HG02943 (cell line): Measurements from ENCODE around the gene SLU7.

Experiments used
- ATAC-seq: cut with Tn5 transposase; IDR thresholded peaks from one replicate; pipeline ENCODE4 v1.9.1; 2021; ENCODE audit warnings: mild to moderate bottlenecking, low read depth, moderate library complexity; ENCODE audit not compliant: unreplicated experiment

Gene SLU7

DNA sequence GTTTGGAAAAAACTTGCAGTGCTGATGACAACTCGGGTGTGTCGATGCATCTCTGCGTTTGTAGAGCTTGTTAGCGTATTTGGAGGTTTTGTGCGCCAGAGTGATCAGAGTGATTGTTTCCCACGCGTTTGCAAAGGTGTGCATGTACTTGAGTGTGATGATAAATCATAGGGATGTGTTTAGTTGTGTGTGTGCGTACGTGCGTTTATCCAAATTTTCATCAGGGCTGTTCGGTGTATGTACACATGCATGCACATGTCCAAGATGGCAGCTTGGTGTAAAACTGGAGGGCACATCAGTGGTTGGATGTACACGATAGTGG, 48.2 kb downstream of the SLU7 start:
- no peak for ATAC-seq

DNA sequence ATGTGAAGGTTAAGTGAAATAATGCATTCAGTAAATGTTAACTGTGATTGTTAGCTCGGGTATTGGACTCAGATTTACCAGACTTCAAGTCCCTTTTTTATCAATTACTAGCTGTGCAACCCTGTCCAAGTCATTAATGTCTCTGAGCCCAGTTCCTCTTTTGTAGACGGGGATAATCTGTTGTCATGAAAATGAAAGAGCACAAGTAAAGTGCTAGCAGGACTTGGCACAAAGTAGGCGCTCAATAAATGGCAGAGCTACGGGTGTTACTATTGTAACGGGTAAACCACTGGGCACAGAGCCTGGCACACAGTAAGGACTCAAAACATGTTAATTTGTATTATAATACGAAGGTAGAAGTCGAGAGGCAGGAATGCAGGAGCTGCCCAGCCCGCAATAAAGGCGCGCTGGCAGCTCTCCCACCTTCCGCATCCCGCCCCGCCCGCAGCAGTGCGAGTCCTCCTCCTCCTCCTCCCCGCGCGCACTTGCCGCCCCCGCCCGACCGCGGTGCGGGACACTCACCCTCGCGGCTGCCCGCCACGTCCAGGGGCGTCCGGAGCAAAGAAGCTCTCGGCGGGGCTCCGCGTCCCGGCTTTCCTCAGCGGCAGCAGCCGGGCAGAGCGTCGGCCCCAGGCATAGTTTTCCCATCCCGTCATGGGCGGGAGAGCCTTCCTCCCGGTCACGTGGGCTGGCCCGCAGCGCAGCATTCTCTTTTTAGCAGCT, 48.7 kb downstream of the SLU7 start, which contains the start of gene C1QTNF2:
C1QTNF2 (minus strand) TSS at position 637 of the 723 bp plus-strand sequence. CDS start 15,615 bp downstream, outside the sequence.
- no peak for ATAC-seq

DNA sequence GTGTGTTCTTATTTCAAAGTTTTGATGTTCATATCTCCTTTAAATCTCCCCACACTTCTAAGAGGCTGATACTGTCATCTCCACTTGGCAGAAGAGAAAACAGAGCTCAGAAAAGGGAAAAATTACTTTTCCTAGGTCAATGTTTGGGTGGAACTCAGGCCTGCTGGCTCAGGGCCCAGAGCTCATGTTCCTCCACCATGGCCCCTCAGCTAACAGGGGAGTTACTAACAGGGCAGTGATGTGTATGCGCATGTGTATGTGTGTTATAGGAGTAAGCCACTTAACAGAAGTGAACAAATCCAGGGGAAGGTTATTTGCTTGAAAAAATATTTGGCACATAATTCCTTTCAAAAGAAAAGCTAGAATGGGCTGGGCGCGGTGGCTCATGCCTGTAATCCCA, 51.0 kb downstream of the SLU7 start:
- ATAC-seq: no peak

DNA sequence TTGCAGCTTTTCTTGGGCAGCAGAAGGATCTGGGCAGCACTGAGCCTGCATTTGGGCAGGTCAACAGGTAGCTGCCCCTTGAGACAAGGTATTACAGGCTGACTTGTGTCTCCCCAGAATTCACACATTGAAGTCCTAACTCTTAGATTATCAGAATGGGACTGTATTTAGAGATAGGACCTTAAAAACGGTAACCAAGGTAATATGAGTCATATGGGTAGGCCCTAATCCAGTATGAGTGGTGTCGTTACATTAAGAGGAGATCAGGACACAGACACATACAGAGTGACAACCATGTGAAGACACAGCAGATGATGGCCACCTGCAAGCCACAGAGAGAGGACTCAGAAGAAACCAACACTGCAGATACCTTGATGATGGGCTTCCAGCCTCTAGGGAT, 51.6 kb downstream of the SLU7 start:
- ATAC-seq: no peak

DNA sequence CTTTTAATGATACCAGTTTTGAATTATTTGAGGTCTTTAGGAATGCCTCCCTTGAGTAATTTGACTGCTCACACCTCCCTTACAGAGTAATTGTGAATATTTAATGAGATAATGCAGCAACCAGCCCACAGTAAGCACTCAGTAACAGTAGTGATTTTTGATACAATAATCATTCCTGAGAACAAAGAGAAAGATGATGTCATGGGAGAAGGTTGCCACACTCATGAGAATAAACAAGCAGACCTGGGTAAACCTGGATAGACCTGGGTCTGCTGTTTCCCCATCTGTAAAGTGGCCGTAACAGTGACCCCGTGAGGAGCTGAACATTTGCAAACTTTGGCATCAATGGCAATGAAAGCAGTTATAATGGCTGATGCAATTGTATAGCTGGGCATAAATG, 52.7 kb downstream of the SLU7 start:
- no peak for ATAC-seq

DNA sequence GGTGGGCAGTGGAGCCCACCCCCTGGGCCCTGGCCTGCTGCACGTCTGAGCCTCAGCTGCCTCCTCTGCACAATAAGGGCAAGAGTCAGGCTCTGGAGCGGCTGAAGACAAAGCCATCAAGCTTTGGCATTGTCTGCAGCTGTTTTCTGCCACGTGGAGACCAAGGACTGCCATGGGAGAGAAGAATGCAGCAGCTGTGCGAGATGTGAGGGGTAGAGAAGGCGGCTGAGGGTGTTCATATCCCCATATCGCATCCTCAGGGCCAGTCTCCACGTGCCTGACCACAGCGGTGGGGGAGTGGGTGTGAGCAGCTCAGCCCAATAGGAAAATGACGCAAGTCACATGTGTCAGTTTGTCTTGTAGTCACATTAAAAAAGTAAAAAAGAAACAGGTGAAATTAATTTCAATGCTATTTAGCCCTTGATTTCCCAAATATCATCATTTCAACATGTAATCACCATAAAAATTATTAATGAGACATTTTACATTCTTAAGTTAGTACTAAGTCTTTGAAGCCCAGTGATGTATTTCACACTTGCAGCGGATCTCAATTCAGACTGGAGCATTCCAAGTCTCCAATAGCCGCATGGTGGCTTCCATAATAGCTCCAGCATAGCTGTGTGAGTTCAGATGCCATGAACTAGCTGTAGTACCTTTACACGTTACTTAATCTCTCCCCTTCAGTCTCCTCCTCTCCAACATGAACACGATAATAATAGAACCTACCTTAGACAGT, 55.1 kb downstream of the SLU7 start:
- no peak for ATAC-seq

DNA sequence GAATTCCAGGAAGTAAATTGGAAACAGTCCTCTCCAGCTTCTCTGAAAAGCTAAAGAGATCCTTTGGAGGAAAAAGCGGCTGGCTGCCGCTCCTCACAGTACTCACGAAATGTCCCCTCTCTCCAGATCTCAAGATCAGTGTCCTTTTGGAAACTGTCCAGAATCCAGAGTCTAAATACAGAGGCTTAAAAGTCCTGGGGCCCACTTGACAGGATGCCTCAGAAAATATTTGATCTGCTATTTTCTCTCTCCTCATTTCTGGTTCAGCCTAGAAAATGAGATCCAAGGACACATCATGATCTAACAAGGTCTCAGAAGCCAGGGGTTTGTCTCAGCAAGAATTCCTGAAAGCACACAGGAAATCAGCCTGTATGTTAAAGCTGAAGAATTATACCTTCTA, 55.7 kb downstream of the SLU7 start:
- no peak for ATAC-seq

DNA sequence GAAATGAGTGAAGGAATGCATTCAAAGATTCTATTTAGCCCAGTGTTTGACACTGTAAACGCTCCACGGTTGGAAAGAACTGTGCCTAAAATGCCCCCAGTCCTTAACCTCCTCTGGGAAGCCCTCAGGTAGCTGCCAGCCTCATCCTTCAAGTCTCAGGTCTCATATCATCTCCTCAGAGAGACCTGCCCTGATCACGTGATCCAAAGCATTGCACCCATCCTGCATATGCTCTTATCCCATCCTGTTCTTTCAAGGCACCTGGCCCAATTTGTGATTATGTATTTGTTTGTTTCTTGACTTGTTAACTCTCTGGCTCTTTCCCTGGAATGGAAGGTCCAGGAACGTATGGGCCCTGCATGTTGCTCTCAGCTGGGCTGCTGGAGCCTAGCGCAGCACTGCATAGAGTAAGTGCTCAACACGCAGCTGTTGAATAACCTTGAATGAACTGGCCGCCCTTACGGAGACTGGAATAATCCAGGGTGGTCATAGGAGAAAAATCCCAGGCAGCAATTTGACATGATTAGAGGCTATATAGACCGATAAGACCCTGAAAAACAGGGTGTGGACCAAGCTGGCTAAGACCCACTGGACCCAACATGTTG, 57.2 kb downstream of the SLU7 start:
- no peak for ATAC-seq

DNA sequence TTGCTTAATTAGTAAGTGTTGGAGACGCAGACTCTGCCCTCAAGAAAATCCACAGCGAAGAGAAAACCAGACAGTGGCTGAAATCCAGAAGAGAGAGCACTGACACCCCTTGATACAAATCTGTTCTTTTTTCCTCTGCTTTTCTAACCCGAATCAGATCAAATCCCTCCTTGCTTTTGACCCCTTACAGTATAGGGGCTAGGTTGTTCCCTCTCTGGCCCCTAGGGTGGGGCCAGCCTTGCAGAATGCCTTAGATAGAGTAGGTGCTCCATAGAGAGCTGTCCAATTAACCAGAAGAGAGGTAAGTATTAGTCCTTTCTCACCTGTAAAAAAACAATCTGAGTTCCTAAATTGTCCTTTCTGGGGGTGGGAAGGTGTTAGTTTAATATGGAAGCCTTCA, 58.6 kb downstream of the SLU7 start:
- ATAC-seq: no peak

DNA sequence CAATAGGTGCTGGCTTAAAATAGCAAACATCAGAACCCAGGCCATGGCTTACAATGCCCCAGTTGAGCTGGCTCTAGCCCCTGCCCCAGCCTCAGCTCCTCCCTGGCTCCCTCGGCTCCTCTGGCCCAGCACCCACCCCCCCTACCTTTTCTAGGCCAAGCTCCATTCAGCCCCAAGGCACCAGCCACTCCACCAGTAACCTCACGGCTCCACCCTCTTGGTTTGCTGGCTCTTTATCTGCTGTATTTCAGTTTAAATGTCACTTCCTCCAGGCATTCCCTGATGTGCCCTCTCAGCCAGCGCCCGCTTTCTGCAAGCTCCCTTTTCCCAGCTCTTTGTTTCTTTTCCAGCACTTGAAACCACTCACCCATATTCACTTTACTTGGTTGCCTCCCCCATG, 59.1 kb downstream of the SLU7 start:
- no peak for ATAC-seq

DNA sequence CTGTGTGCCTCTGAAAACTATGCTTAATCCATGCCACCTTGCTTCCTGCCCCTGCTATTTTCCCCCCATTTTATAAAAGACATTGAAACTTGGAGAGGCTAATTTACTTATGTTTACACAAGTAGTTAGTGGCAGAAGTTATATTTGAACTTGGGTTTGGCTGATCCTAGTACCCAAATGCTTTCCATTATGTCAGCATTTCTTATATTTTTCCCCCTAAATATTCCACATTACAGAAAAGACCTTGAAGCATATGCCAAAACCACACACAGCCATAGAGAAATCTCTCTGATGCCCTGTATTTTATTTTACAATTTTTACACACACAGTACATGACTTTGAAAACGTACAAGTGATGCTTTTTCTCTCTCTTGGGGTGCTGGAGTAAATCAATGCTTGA, 59.6 kb downstream of the SLU7 start:
- no peak for ATAC-seq

DNA sequence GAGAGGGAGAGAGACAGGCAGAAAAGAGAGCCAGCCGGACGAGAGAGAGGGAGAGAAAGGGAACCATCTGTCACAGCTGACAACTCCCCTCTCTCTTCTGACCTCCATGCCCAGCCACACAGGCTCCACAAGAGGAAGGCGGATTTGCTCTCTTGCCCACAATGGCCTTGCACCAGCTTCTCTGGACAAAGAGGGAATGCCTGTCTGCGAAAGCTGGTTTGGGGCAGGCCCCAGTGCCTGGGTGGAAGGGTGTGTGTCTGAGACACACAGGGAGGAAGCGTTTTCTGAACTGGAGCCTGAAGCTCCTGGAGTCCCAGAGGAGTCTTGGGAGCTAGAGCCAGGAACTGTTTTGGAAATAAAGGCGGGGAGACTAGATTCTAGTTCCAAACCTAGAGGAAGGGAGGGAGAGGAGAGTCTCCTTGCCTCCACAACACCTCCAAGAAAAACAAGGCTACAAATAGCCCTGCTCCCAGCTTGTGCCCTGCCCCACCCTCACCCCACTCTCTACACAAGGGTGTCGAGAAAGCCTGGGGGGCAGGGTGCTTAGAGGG, 60.9 kb downstream of the SLU7 start:
- no peak for ATAC-seq

DNA sequence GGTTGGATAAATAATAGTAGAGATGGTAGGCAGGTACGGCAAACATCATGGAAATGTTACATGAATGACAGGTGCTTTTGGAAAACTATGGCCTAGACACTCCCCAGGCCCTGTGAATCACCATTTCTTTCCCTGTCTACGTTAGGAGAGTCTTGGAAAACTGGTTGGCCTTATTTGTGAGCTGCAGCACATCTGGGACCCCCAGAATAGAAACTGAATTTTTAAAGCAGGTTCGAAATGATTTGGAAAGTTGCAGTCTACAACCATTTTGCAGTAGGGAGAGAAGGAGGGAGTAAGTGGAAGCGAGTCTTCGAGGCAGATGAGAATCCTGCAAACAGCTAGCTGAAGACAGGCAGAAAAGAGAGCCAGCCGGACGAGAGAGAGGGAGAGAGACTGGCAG, 61.5 kb downstream of the SLU7 start:
- no peak for ATAC-seq

DNA sequence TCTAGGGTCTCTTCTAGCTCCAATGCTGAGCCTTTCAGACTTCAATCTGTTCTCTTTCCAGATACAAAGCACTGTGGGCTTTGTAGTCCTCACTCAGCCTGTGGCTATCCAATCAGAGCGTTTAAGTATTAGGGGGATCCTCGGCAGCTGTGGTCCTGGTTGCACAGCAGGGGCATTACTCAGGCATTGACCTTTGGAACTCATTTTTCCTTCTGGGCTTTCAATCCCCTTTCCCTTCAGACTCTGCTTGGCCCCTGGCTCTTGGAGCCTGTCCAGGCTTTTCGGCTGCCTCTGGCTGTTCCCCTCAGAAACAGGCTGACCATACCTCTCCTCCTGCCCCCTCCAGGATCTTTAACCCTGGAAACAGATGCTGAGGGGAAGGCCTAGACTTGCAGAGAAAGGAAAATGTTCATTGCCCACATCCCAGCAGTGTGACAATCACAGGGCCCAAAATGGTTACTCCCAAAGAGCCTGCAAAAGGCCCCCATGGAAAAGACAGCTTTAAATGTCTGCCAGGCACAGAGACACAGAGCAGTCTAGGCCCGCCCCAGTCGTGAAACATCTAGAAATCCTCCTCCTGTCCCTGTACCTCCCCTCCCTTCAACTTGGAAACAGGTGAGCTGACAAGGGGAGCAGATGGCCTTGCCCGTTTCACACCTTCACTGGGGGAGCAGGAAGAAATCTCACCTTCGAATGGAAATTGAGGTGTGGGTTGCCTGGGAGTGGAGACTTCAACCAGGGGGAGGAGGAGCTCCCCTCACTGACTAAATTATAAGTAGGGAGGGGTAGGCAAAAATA, 62.1 kb downstream of the SLU7 start:
- ATAC-seq: no peak

DNA sequence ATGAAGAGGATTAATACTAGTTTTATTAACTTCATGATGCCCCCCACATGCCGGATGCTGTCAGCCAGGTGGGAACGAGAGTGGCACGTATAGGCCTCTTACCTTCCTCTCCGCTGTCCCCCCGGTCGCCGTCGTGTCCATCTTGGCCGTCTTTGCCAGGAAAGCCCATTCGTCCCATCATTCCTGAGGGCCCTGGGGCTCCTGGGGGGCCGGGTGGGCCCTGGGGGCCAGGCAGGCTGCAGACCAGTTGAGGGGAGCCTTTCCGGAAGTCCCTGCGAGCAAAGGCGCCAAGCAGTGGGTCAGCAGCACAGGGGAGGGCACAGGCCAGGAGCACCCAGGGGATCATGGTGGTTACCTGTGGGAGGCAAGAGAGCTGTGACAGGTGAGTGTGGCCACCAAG, 64.2 kb downstream of the SLU7 start:
- ATAC-seq: no peak

DNA sequence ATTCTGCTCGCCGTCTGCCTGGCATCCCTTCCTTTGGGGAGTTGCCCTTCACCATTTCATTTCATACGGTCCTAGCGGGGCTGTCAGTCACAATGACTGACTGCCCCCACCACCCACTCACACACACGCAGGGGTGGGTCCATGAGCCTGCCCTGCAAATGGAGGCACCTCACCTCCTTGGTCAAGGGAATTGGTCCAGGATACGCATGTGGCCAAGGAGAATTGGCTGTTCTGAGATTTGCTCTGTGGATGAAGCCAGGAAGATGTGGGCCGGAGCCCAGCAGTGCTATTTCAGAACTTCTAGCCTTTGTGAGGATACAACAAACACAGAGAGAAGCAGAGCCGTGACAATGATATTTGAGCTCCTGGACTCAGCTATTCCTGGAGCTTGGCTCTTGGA, 65.5 kb downstream of the SLU7 start:
- ATAC-seq: no peak

DNA sequence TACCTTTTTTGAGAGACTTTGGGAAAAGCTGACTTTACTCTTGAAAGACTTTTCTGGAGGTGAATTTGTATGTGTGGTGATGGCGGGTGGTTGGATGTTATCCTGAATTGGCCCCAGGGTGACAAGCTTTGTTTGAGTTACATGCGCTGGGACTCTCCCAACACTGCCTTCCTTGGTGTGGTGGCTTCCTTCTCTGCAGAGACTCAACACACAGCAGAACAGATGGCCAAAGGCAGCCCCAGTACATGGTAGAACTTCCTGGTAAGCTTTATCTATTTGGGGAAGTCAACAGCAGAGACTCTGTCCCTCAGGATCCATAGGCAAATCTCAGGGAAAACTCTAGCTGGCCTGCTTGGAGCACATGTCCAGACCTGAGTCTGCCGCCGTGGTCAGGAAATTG, 66.6 kb downstream of the SLU7 start:
- no peak for ATAC-seq
